ENCODE data around the gene NRROS. TPM values are rescaled to one million over a fixed set of nuclear protein-coding genes. Genes with fewer than 3 reads are reported as not detected.

Gene NRROS
- total and polyA plus RNA-seq, 10 of the 15 experiments (the other 5 are each of a cell fraction or from before 2014, with no cell fraction given), result 0.35 to 42.2 (median 12.6) TPM

GRCh38 chr3:196640297-196641018, 964 bp downstream of the NRROS start (continued):
- no peak for TF ChIP-seq MEF2B (IDR thresholded peaks at IDR 0.05; ENCODE audit: partially characterized antibody, poor library complexity, severe bottlenecking)
- TF ChIP-seq EZH2 (IDR thresholded peaks at IDR 0.05; ENCODE audit: borderline replicate concordance, control insufficient read depth, low read depth, low read length), result no peak
- TF ChIP-seq GATAD2B (conservative IDR thresholded peaks at IDR 0.05; ENCODE audit: low read depth), result no peak
- no peak for TF ChIP-seq CREB1 (IDR thresholded peaks at IDR 0.05; ENCODE audit: low read depth)
- TF ChIP-seq SPI1 (IDR thresholded peaks at IDR 0.05; ENCODE audit: borderline replicate concordance, insufficient read depth, low read depth, low read length), result no peak
- TF ChIP-seq, protein P1, sequence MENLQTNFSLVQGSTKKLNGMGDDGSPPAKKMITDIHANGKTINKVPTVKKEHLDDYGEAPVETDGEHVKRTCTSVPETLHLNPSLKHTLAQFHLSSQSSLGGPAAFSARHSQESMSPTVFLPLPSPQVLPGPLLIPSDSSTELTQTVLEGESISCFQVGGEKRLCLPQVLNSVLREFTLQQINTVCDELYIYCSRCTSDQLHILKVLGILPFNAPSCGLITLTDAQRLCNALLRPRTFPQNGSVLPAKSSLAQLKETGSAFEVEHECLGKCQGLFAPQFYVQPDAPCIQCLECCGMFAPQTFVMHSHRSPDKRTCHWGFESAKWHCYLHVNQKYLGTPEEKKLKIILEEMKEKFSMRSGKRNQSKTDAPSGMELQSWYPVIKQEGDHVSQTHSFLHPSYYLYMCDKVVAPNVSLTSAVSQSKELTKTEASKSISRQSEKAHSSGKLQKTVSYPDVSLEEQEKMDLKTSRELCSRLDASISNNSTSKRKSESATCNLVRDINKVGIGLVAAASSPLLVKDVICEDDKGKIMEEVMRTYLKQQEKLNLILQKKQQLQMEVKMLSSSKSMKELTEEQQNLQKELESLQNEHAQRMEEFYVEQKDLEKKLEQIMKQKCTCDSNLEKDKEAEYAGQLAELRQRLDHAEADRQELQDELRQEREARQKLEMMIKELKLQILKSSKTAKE (IDR thresholded peaks at IDR 0.05; ENCODE audit: low read depth, poor library complexity, severe bottlenecking), result no peak
- TF ChIP-seq TARDBP (IDR thresholded peaks at IDR 0.05; ENCODE audit: borderline replicate concordance), result no peak
- no peak for TF ChIP-seq ESRRA (IDR thresholded peaks at IDR 0.05; ENCODE audit: low read length)
- TF ChIP-seq USF1 (IDR thresholded peaks at IDR 0.05; ENCODE audit: borderline replicate concordance, extremely low read length, insufficient read depth, low read depth, low read length), result peak; percentile 22
- no peak for TF ChIP-seq RB1 (IDR thresholded peaks at IDR 0.05; ENCODE audit: borderline replicate concordance)
- no peak for TF ChIP-seq KAT2A (conservative IDR thresholded peaks at IDR 0.05; ENCODE audit: control insufficient read depth, low read depth, low read length)
- no peak for TF ChIP-seq RFX5 (IDR thresholded peaks at IDR 0.05; ENCODE audit: low read depth, low read length)
- no peak for TF ChIP-seq ASH2L (IDR thresholded peaks at IDR 0.05; ENCODE audit: borderline replicate concordance, low read depth)
- no peak for TF ChIP-seq FOXK2 (IDR thresholded peaks at IDR 0.05)
- TF ChIP-seq SMARCA5 (IDR thresholded peaks at IDR 0.05), result no peak
- TF ChIP-seq POLR2A (IDR thresholded peaks at IDR 0.05; ENCODE audit: low read depth, low read length), result peak; percentile 53; the same call in 1 of the 2 replicates
- no peak for TF ChIP-seq ZNF384 (IDR thresholded peaks at IDR 0.05; ENCODE audit: borderline replicate concordance, low read depth, low read length)
- no peak for TF ChIP-seq PAX8 (IDR thresholded peaks at IDR 0.05)
- TF ChIP-seq MYB (IDR thresholded peaks at IDR 0.05; ENCODE audit: borderline replicate concordance, low read depth, low read length), result no peak
- TF ChIP-seq TCF7 (IDR thresholded peaks at IDR 0.05; ENCODE audit: borderline replicate concordance), result no peak
- no peak for TF ChIP-seq SIN3A (IDR thresholded peaks at IDR 0.05; ENCODE audit: low read depth, low read length)
- no peak for TF ChIP-seq EP300 (IDR thresholded peaks at IDR 0.05; ENCODE audit: borderline replicate concordance in 1 of 2, control insufficient read depth in 1 of 2, low read depth in 2 of 2, low read length in 2 of 2)
- no peak for TF ChIP-seq CEBPB (IDR thresholded peaks at IDR 0.05; ENCODE audit: borderline replicate concordance in 1 of 2, low read depth in 2 of 2, low read length in 2 of 2)
- TF ChIP-seq HSF1 (IDR thresholded peaks at IDR 0.05; ENCODE audit: low read depth, low read length), result no peak
- TF ChIP-seq, protein P2, sequence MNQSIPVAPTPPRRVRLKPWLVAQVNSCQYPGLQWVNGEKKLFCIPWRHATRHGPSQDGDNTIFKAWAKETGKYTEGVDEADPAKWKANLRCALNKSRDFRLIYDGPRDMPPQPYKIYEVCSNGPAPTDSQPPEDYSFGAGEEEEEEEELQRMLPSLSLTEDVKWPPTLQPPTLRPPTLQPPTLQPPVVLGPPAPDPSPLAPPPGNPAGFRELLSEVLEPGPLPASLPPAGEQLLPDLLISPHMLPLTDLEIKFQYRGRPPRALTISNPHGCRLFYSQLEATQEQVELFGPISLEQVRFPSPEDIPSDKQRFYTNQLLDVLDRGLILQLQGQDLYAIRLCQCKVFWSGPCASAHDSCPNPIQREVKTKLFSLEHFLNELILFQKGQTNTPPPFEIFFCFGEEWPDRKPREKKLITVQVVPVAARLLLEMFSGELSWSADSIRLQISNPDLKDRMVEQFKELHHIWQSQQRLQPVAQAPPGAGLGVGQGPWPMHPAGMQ (IDR thresholded peaks at IDR 0.05; ENCODE audit: borderline replicate concordance), result no peak

All from GM12878 (cell line).